H9 (cell line): ENCODE measurements around the gene OR13C4. TPM values are rescaled to one million over a fixed set of nuclear protein-coding genes. Genes with fewer than 3 reads are reported as not detected.
A peak's percentile ranks its signal among the peaks of the same experiment; 100 is the strongest.
"Not testable (repeated sequence)": the region's sequence is repeated elsewhere in the genome, so short reads cannot be mapped to it uniquely, and the experiment has no call there.

ENCODE experiments used
- DNase-seq: peaks from one replicate; pipeline ENCODE4 v3.0.0-alpha.2; 2017
- H2AFZ ChIP-seq: one replicate; pipeline ENCODE4 v1.6.1; 2013; ENCODE audit warnings: mild to moderate bottlenecking, low read length, control low read depth, moderate library complexity
- H2AK5ac ChIP-seq: 2 replicates; pipeline ENCODE4 v1.6.1; 2013; ENCODE audit warnings: low read length, control low read depth, mixed read lengths; ENCODE audit not compliant: insufficient read length
- H2BK120ac ChIP-seq: one replicate; pipeline ENCODE4 v1.6.1; 2013; ENCODE audit warnings: low read depth, mild to moderate bottlenecking, low read length, control low read depth, inconsistent platforms; ENCODE audit not compliant: poor library complexity, severe bottlenecking
- H2BK12ac ChIP-seq: 2 replicates; pipeline ENCODE4 v1.6.1; 2013; ENCODE audit warnings: low read length, control low read depth, mixed read lengths, low read depth; ENCODE audit not compliant: insufficient read length
- H2BK15ac ChIP-seq: 2 replicates; pipeline ENCODE4 v1.6.1; 2013; ENCODE audit warnings: low read depth, low read length, control low read depth
- H2BK20ac ChIP-seq: one replicate; pipeline ENCODE4 v1.6.1; 2013; ENCODE audit warnings: low read depth, mild to moderate bottlenecking, low read length, control low read depth, inconsistent platforms; ENCODE audit not compliant: poor library complexity, severe bottlenecking
- H2BK5ac ChIP-seq: 2 replicates; pipeline ENCODE4 v1.6.1; 2013; ENCODE audit warnings: low read length, control low read depth, mixed read lengths; ENCODE audit not compliant: insufficient read length
- H3K14ac ChIP-seq: 2 replicates; pipeline ENCODE4 v1.6.1; 2013; ENCODE audit warnings: low read length, control low read depth; ENCODE audit not compliant: insufficient read depth
- H3K18ac ChIP-seq: 2 replicates; pipeline ENCODE4 v1.6.1; 2013; ENCODE audit warnings: low read depth, mild to moderate bottlenecking, mixed read lengths, low read length, control low read depth; ENCODE audit not compliant: insufficient read length
- H3K23ac ChIP-seq: 2 replicates; pipeline ENCODE4 v1.6.1; 2013; ENCODE audit warnings: low read length, control low read depth, mixed read lengths, low read depth; ENCODE audit not compliant: insufficient read length
- H3K23me2 ChIP-seq: 2 replicates; pipeline ENCODE4 v1.6.1; 2013; ENCODE audit warnings: low read depth, mild to moderate bottlenecking, mixed read lengths, low read length, control low read depth; ENCODE audit not compliant: insufficient read length, poor library complexity, severe bottlenecking
- H3K27ac ChIP-seq: 2 replicates; pipeline ENCODE4 v1.5.1; 2013; ENCODE audit warnings: low read length, control low read depth, mixed read lengths, low read depth; ENCODE audit not compliant: insufficient read length
- H3K27me3 ChIP-seq: 2 replicates; pipeline ENCODE4 v1.6.1; 2013; ENCODE audit warnings: low read length, control low read depth, inconsistent platforms; ENCODE audit not compliant: insufficient read depth
- H3K4ac ChIP-seq: 2 replicates; pipeline ENCODE4 v1.6.1; 2013; ENCODE audit warnings: low read depth, mild to moderate bottlenecking, control low read depth, inconsistent platforms, low read length, moderate library complexity
- H3K4me1 ChIP-seq: 2 replicates; pipeline ENCODE4 v1.6.1; 2013; ENCODE audit warnings: low read length, control low read depth, inconsistent platforms; ENCODE audit not compliant: insufficient read depth
- H3K4me2 ChIP-seq: 2 replicates; pipeline ENCODE4 v1.6.1; 2013; ENCODE audit warnings: low read length, control low read depth, mixed read lengths; ENCODE audit not compliant: insufficient read length, insufficient read depth
- H3K56ac ChIP-seq: 2 replicates; pipeline ENCODE4 v1.6.1; 2013; ENCODE audit warnings: low read depth, mild to moderate bottlenecking, mixed read lengths, low read length, control low read depth; ENCODE audit not compliant: insufficient read length
- H3K79me1 ChIP-seq: 2 replicates; pipeline ENCODE4 v1.6.1; 2013; ENCODE audit warnings: low read depth, mild to moderate bottlenecking, moderate library complexity, low read length, control low read depth, inconsistent platforms; ENCODE audit not compliant: insufficient read depth, poor library complexity, severe bottlenecking
- H3K79me2 ChIP-seq: 2 replicates; pipeline ENCODE4 v1.6.1; 2013; ENCODE audit warnings: low read length, control low read depth, inconsistent platforms; ENCODE audit not compliant: insufficient read depth
- H3K9ac ChIP-seq: 2 replicates; pipeline ENCODE4 v1.6.1; 2013; ENCODE audit warnings: low read length, control low read depth, mixed read lengths; ENCODE audit not compliant: insufficient read length; ENCODE audit errors: extremely low read depth
- H3K9me3 ChIP-seq: one replicate; pipeline ENCODE4 v1.6.1; 2013; ENCODE audit warnings: low read depth, low read length, inconsistent platforms; ENCODE audit not compliant: control insufficient read depth
- H3T11ph ChIP-seq: one replicate; pipeline ENCODE4 v1.6.1; 2013; ENCODE audit warnings: mild to moderate bottlenecking, low read length, control low read depth, inconsistent platforms
- H4K20me1 ChIP-seq: one replicate; pipeline ENCODE4 v1.6.1; 2013; ENCODE audit not compliant: control insufficient read depth, insufficient read length, insufficient read depth
- H4K5ac ChIP-seq: 2 replicates; pipeline ENCODE4 v1.6.1; 2013; ENCODE audit warnings: low read depth, mild to moderate bottlenecking, mixed read lengths, low read length, control low read depth; ENCODE audit not compliant: insufficient read length
- H4K8ac ChIP-seq: replicated peaks from 2 replicates; pipeline ENCODE4 v1.6.1; 2013; ENCODE audit warnings: low read length, control low read depth, mixed read lengths, low read depth; ENCODE audit not compliant: insufficient read length
- H4K91ac ChIP-seq: 2 replicates; pipeline ENCODE4 v1.6.1; 2013; ENCODE audit warnings: low read depth, mild to moderate bottlenecking, moderate library complexity, mixed read lengths, low read length, control low read depth; ENCODE audit not compliant: insufficient read length
- H3K27ac Mint-ChIP-seq, 3 experiments: 2 replicates in 2 of 3; 3 replicates in 1 of 3; pipeline ENCODE4 v1.8.0; 2020 to 2021; ENCODE audit warnings: mixed read lengths in 3 of 3, mild to moderate bottlenecking in 1 of 3, moderate library complexity in 1 of 3
- H3K27me3 Mint-ChIP-seq: 2 replicates; pipeline ENCODE4 v1.8.0; 2021; ENCODE audit warnings: low read depth, mild to moderate bottlenecking, moderate library complexity, mixed read lengths
- H3K36me3 Mint-ChIP-seq, 3 experiments: 2 replicates in 2 of 3; 3 replicates in 1 of 3; pipeline ENCODE4 v1.8.0; 2020 to 2021; ENCODE audit warnings: low read depth in 3 of 3, mixed read lengths in 3 of 3; ENCODE audit not compliant: insufficient read depth in 1 of 3
- H3K4me1 Mint-ChIP-seq, 2 experiments: 2 replicates each; pipeline ENCODE4 v1.8.0; 2020; ENCODE audit warnings: mixed read lengths in 2 of 2
- H3K4me3 Mint-ChIP-seq, 2 experiments: 2 replicates in 1 of 2; 3 replicates in 1 of 2; pipeline ENCODE4 v1.8.0; 2020 to 2021; ENCODE audit warnings: mild to moderate bottlenecking in 2 of 2, mixed read lengths in 2 of 2, moderate library complexity in 1 of 2
- H3K9me3 Mint-ChIP-seq, 2 experiments: 2 replicates in 1 of 2; 3 replicates in 1 of 2; pipeline ENCODE4 v1.8.0; 2020; ENCODE audit warnings: mild to moderate bottlenecking in 2 of 2, mixed read lengths in 2 of 2, moderate library complexity in 1 of 2
- WGBS: extraction: QIAGEN DNeasy Blood & Tissue Kit; methylation state at CpG from one replicate; pipeline ENCODE4 v1.1.7; 2013; ENCODE audit warnings: missing lambda C conversion rate, low lambda C conversion rate, mixed read lengths; ENCODE audit not compliant: insufficient read length; ENCODE audit errors: extremely low coverage; 5-methylcytosine and 5-hydroxymethylcytosine counted together
- total RNA-seq: library from RNA; stranded (reverse); gene quantifications from 2 replicates; pipeline ENCODE4 v1.2.1, GENCODE V29; 2021
- TF ChIP-seq, protein P1 (sequence below): fragments of 200-600 bp; sonication (generic); conservative IDR thresholded peaks from 3 replicates; pipeline ENCODE4 v1.8.0; 2021; ENCODE audit warnings: antibody characterized with exemption, mild to moderate bottlenecking

The OR13C4 gene
- total RNA-seq, 1 experiment from 2014 or later, result not detected

DNA sequence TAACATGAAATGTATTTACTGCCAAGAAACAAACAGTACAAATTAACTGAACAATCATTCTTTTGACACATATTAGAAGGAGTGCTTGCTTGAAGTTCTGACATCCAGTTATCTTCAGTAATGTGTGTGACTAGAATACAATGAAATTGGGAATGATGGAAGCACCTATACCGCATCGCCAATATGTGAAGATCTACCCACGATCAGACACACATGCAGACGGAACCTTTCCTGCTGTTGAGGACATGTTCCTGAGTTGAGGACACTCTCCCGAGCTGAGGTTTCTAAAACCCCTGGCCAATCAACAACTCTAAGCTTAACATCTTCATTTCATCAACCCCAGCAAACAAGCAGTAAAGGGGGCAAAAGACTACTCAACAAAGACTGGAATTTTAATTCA lies 9.7 kb upstream of the OR13C4 start, which contains the start of gene OR13C3:
OR13C3 (minus strand) TSS at position 101 of the 400 bp plus-strand sequence. CDS start 133 bp downstream, outside the sequence.
- no peak within 1 kb of the TSS for H3K14ac ChIP-seq
- H3K23ac ChIP-seq, result no peak within 1 kb of the TSS
- no peaks in the 10 kb centered on the region for H3K79me1 ChIP-seq
- no peak within 1 kb of the TSS for H4K8ac ChIP-seq
- H3K18ac ChIP-seq, result no peak within 1 kb of the TSS
- no peaks in the 10 kb centered on the region for H3K9me3 ChIP-seq
- Mint-ChIP-seq H3K4me3 (no peak within 1 kb of the TSS), H3K4me1 (peaks cover 7% of the 10 kb centered on the region in 2 experiments), H3K27ac (peak within 1 kb of the TSS in 1 of 3 experiments; percentile 20; a peak in 1 of 7 replicates), H3K27me3 (no peaks in the 10 kb centered on the region), H3K36me3 (no peaks in the 10 kb centered on the region), H3K9me3 (no peaks in the 10 kb centered on the region)
- H4K5ac ChIP-seq, result no peak within 1 kb of the TSS
- no peak within 1 kb of the TSS for H2BK120ac ChIP-seq
- no peak within 1 kb of the TSS for H2BK5ac ChIP-seq
- no peak within 1 kb of the TSS for H3K27ac ChIP-seq
- no CpG with 5 or more reads among the region's 5 CpGs for WGBS
- H2BK12ac ChIP-seq, result no peak within 1 kb of the TSS
- no peaks in the 10 kb centered on the region for H3K4me1 ChIP-seq
- no peaks in the 10 kb centered on the region for H4K20me1 ChIP-seq
- no peaks in the 10 kb centered on the region for H3K79me2 ChIP-seq
- H3K4me2 ChIP-seq, result no peak within 1 kb of the TSS
- no peak within 1 kb of the TSS for H2BK15ac ChIP-seq
- H2AK5ac ChIP-seq, result no peak within 1 kb of the TSS
- DNase-seq, result no peak
- no peak within 1 kb of the TSS for H4K91ac ChIP-seq
- no peak within 1 kb of the TSS for H3K9ac ChIP-seq
- H3K23me2 ChIP-seq, result no peaks in the 10 kb centered on the region
- H3K56ac ChIP-seq, result no peak within 1 kb of the TSS
- H2AFZ ChIP-seq, result no peak within 1 kb of the TSS
- H3K4ac ChIP-seq, result no peak within 1 kb of the TSS
- H3K27me3 ChIP-seq, result no peaks in the 10 kb centered on the region
- no peak within 1 kb of the TSS for H2BK20ac ChIP-seq
- no peak within 1 kb of the TSS for H3T11ph ChIP-seq
- TF ChIP-seq, protein P1, sequence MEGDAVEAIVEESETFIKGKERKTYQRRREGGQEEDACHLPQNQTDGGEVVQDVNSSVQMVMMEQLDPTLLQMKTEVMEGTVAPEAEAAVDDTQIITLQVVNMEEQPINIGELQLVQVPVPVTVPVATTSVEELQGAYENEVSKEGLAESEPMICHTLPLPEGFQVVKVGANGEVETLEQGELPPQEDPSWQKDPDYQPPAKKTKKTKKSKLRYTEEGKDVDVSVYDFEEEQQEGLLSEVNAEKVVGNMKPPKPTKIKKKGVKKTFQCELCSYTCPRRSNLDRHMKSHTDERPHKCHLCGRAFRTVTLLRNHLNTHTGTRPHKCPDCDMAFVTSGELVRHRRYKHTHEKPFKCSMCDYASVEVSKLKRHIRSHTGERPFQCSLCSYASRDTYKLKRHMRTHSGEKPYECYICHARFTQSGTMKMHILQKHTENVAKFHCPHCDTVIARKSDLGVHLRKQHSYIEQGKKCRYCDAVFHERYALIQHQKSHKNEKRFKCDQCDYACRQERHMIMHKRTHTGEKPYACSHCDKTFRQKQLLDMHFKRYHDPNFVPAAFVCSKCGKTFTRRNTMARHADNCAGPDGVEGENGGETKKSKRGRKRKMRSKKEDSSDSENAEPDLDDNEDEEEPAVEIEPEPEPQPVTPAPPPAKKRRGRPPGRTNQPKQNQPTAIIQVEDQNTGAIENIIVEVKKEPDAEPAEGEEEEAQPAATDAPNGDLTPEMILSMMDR, result no peak

GRCh38 chr9:104520241-104520640 lies 6.8 kb downstream of the OR13C4 start:
- not testable (repeated sequence) for H3K14ac ChIP-seq, H3K23ac ChIP-seq, H3K79me2 ChIP-seq, H3K27me3 ChIP-seq, H4K20me1 ChIP-seq, H3K4me1 ChIP-seq, H2BK12ac ChIP-seq, H3K36me3 Mint-ChIP-seq, H3T11ph ChIP-seq, H3K9ac ChIP-seq, H3K9me3 Mint-ChIP-seq, H2BK15ac ChIP-seq, H3K9me3 ChIP-seq, H2AK5ac ChIP-seq, H3K18ac ChIP-seq, H2AFZ ChIP-seq, H3K56ac ChIP-seq, H3K4ac ChIP-seq, H3K79me1 ChIP-seq, H2BK20ac ChIP-seq, H4K8ac ChIP-seq, H2BK5ac ChIP-seq, H4K5ac ChIP-seq, H3K23me2 ChIP-seq, H4K91ac ChIP-seq, H3K27me3 Mint-ChIP-seq, H3K4me1 Mint-ChIP-seq, H3K4me3 Mint-ChIP-seq, H3K27ac ChIP-seq, H3K4me2 ChIP-seq, DNase-seq, H2BK120ac ChIP-seq
- WGBS, result no CpG with 5 or more reads among the region's 10 CpGs
- H3K27ac Mint-ChIP-seq, result peak overlapping the region in 1 of 3 experiments; percentile 53; a peak in 1 of 7 replicates
